SK-N-SH treated with all-trans-retinoic acid at 6 μM for 48 hours (cell line): ENCODE measurements around the gene RAD51B.

ENCODE experiments used
- ATAC-seq: fragments of 200-7000 bp; cut with Tn5 transposase; 3 replicates; pipeline ENCODE4 v1.9.1; 2020; ENCODE audit warnings: mild to moderate bottlenecking, moderate library complexity
- ARNTL ChIP-seq: fragments of 450-650 bp; formaldehyde crosslinking; IDR thresholded peaks from 2 replicates; pipeline ENCODE4 v1.5.0; 2020; ENCODE audit warnings: low read depth, mild to moderate bottlenecking, moderate library complexity, borderline replicate concordance
- BACH2 ChIP-seq: fragments of 250-450 bp; sonication (Bioruptor Pico); IDR thresholded peaks from 2 replicates; pipeline ENCODE4 v1.9.0; 2021; ENCODE audit warnings: mild to moderate bottlenecking, borderline replicate concordance
- CREB5 ChIP-seq: fragments of 250-450 bp; sonication (Bioruptor Pico); IDR thresholded peaks from 2 replicates; pipeline ENCODE4 v1.5.1; 2020; ENCODE audit warnings: low read depth, mild to moderate bottlenecking, moderate library complexity
- CSDC2 ChIP-seq: fragments of 250-450 bp; sonication (Bioruptor Pico); IDR thresholded peaks from 2 replicates; pipeline ENCODE4 v1.5.0; 2020; ENCODE audit warnings: mild to moderate bottlenecking, moderate library complexity
- ESRRG ChIP-seq: fragments of 250-450 bp; sonication (Bioruptor Pico); IDR thresholded peaks from 2 replicates; pipeline ENCODE4 v1.6.1; 2021; ENCODE audit warnings: mild to moderate bottlenecking
- GLIS3 ChIP-seq: fragments of 250-450 bp; sonication (Bioruptor Pico); IDR thresholded peaks from 2 replicates; pipeline ENCODE4 v1.5.0; 2020; ENCODE audit warnings: mild to moderate bottlenecking, moderate library complexity
- OSR1 ChIP-seq: fragments of 250-450 bp; sonication (Bioruptor Pico); IDR thresholded peaks from 2 replicates; pipeline ENCODE4 v1.8.0; 2022; ENCODE audit warnings: moderate library complexity, mild to moderate bottlenecking, inconsistent platforms
- PATZ1 ChIP-seq: fragments of 250-450 bp; sonication (Bioruptor Pico); IDR thresholded peaks from 2 replicates; pipeline ENCODE4 v1.8.0; 2020; ENCODE audit warnings: mild to moderate bottlenecking, moderate library complexity, borderline replicate concordance
- PPARA ChIP-seq: fragments of 250-450 bp; sonication (Bioruptor Pico); IDR thresholded peaks from 2 replicates; pipeline ENCODE4 v1.5.0; 2020; ENCODE audit warnings: mild to moderate bottlenecking, borderline replicate concordance
- RARB ChIP-seq: fragments of 250-450 bp; sonication (Bioruptor Pico); IDR thresholded peaks from 2 replicates; pipeline ENCODE4 v1.8.0; 2021; ENCODE audit warnings: mild to moderate bottlenecking, moderate library complexity
- SNAI2 ChIP-seq: fragments of 250-450 bp; sonication (Bioruptor Pico); IDR thresholded peaks from 2 replicates; pipeline ENCODE4 v1.5.0; 2020; ENCODE audit warnings: mild to moderate bottlenecking, moderate library complexity
- ZC3H10 ChIP-seq: fragments of 250-450 bp; sonication (Bioruptor Pico); IDR thresholded peaks from 2 replicates; pipeline ENCODE4 v1.5.1; 2021; ENCODE audit warnings: mild to moderate bottlenecking, moderate library complexity
- ZFP30 ChIP-seq: fragments of 450-650 bp; formaldehyde crosslinking; IDR thresholded peaks from 2 replicates; pipeline ENCODE4 v1.5.0; 2022; ENCODE audit warnings: mild to moderate bottlenecking, moderate library complexity
- ZNF565 ChIP-seq: fragments of 450-650 bp; formaldehyde crosslinking; conservative IDR thresholded peaks from 2 replicates; pipeline ENCODE4 v1.5.0; 2020; ENCODE audit warnings: low read depth, mild to moderate bottlenecking, moderate library complexity
- ZNF70 ChIP-seq: fragments of 450-650 bp; formaldehyde crosslinking; IDR thresholded peaks from 2 replicates; pipeline ENCODE4 v1.5.0; 2020; ENCODE audit warnings: mild to moderate bottlenecking, moderate library complexity
- ZNF8 ChIP-seq: fragments of 450-650 bp; formaldehyde crosslinking; IDR thresholded peaks from 2 replicates; pipeline ENCODE4 v1.5.0; 2020; ENCODE audit warnings: mild to moderate bottlenecking, moderate library complexity
- TF ChIP-seq, protein P1 (sequence below): fragments of 250-450 bp; sonication (Bioruptor Pico); IDR thresholded peaks from 2 replicates; pipeline ENCODE4 v1.5.0; 2020; ENCODE audit warnings: mild to moderate bottlenecking, moderate library complexity
- TF ChIP-seq, protein P2 (sequence below): fragments of 250-450 bp; sonication (Bioruptor Pico); IDR thresholded peaks from 2 replicates; pipeline ENCODE4 v1.8.0; 2021; ENCODE audit warnings: low read depth, mild to moderate bottlenecking, moderate library complexity, borderline replicate concordance

Gene RAD51B

GRCh38 chr14:68535404-68536017 is 715.9 kb downstream of the RAD51B start:
- no peak for TF ChIP-seq OSR1 (CRISPR knock-in tag)
- TF ChIP-seq PPARA (CRISPR knock-in tag) = no peak
- no peak for TF ChIP-seq ZNF8 (CRISPR knock-in tag)
- TF ChIP-seq, protein P1, sequence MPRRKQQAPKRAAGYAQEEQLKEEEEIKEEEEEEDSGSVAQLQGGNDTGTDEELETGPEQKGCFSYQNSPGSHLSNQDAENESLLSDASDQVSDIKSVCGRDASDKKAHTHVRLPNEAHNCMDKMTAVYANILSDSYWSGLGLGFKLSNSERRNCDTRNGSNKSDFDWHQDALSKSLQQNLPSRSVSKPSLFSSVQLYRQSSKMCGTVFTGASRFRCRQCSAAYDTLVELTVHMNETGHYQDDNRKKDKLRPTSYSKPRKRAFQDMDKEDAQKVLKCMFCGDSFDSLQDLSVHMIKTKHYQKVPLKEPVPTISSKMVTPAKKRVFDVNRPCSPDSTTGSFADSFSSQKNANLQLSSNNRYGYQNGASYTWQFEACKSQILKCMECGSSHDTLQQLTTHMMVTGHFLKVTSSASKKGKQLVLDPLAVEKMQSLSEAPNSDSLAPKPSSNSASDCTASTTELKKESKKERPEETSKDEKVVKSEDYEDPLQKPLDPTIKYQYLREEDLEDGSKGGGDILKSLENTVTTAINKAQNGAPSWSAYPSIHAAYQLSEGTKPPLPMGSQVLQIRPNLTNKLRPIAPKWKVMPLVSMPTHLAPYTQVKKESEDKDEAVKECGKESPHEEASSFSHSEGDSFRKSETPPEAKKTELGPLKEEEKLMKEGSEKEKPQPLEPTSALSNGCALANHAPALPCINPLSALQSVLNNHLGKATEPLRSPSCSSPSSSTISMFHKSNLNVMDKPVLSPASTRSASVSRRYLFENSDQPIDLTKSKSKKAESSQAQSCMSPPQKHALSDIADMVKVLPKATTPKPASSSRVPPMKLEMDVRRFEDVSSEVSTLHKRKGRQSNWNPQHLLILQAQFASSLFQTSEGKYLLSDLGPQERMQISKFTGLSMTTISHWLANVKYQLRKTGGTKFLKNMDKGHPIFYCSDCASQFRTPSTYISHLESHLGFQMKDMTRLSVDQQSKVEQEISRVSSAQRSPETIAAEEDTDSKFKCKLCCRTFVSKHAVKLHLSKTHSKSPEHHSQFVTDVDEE (CRISPR knock-in tag) = no peak
- TF ChIP-seq PATZ1 (CRISPR knock-in tag) = no peak
- TF ChIP-seq RARB = no peak
- no peak for TF ChIP-seq CSDC2 (CRISPR knock-in tag)
- no peak for TF ChIP-seq BACH2
- TF ChIP-seq, protein P2, sequence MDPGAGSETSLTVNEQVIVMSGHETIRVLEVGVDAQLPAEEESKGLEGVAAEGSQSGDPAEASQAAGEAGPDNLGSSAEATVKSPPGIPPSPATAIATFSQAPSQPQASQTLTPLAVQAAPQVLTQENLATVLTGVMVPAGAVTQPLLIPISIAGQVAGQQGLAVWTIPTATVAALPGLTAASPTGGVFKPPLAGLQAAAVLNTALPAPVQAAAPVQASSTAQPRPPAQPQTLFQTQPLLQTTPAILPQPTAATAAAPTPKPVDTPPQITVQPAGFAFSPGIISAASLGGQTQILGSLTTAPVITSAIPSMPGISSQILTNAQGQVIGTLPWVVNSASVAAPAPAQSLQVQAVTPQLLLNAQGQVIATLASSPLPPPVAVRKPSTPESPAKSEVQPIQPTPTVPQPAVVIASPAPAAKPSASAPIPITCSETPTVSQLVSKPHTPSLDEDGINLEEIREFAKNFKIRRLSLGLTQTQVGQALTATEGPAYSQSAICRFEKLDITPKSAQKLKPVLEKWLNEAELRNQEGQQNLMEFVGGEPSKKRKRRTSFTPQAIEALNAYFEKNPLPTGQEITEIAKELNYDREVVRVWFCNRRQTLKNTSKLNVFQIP (CRISPR knock-in tag) = no peak
- TF ChIP-seq SNAI2 = no peak
- TF ChIP-seq ZFP30 (CRISPR knock-in tag) = no peak
- ATAC-seq = peak; percentile 75

GRCh38 chr14:68536018-68536410 is 716.4 kb downstream of the RAD51B start:
- no peak for ATAC-seq
- TF ChIP-seq ESRRG = no peak
- TF ChIP-seq, protein P1 (CRISPR knock-in tag) = no peak
- no peak for TF ChIP-seq OSR1 (CRISPR knock-in tag)
- no peak for TF ChIP-seq GLIS3 (CRISPR knock-in tag)
- TF ChIP-seq PATZ1 (CRISPR knock-in tag) = no peak
- TF ChIP-seq ZNF565 (CRISPR knock-in tag) = no peak
- no peak for TF ChIP-seq ZNF70 (CRISPR knock-in tag)
- TF ChIP-seq ZFP30 (CRISPR knock-in tag) = no peak
- no peak for TF ChIP-seq CREB5 (CRISPR knock-in tag)
- no peak for TF ChIP-seq ARNTL (CRISPR knock-in tag)
- TF ChIP-seq ZNF8 (CRISPR knock-in tag) = no peak
- no peak for TF ChIP-seq RARB
- TF ChIP-seq ZC3H10 (CRISPR knock-in tag) = no peak
- TF ChIP-seq SNAI2 = no peak
- TF ChIP-seq, all 23 proteins: peak for 0
